H9 (cell line): ENCODE data around the gene TMEM108. TPM values are rescaled to one million over a fixed set of nuclear protein-coding genes. Genes with fewer than 3 reads are reported as not detected.

Source experiments
- DNase-seq: peaks from one replicate; pipeline ENCODE4 v3.0.0-alpha.2; 2017
- H2AFZ ChIP-seq: one replicate; pipeline ENCODE4 v1.6.1; 2013; ENCODE audit warnings: mild to moderate bottlenecking, low read length, control low read depth, moderate library complexity
- H2AK5ac ChIP-seq: 2 replicates; pipeline ENCODE4 v1.6.1; 2013; ENCODE audit warnings: low read length, control low read depth, mixed read lengths; ENCODE audit not compliant: insufficient read length
- H2BK120ac ChIP-seq: one replicate; pipeline ENCODE4 v1.6.1; 2013; ENCODE audit warnings: low read depth, mild to moderate bottlenecking, low read length, control low read depth, inconsistent platforms; ENCODE audit not compliant: poor library complexity, severe bottlenecking
- H2BK12ac ChIP-seq: 2 replicates; pipeline ENCODE4 v1.6.1; 2013; ENCODE audit warnings: low read length, control low read depth, mixed read lengths, low read depth; ENCODE audit not compliant: insufficient read length
- H2BK15ac ChIP-seq: 2 replicates; pipeline ENCODE4 v1.6.1; 2013; ENCODE audit warnings: low read depth, low read length, control low read depth
- H2BK20ac ChIP-seq: one replicate; pipeline ENCODE4 v1.6.1; 2013; ENCODE audit warnings: low read depth, mild to moderate bottlenecking, low read length, control low read depth, inconsistent platforms; ENCODE audit not compliant: poor library complexity, severe bottlenecking
- H2BK5ac ChIP-seq: 2 replicates; pipeline ENCODE4 v1.6.1; 2013; ENCODE audit warnings: low read length, control low read depth, mixed read lengths; ENCODE audit not compliant: insufficient read length
- H3K14ac ChIP-seq: 2 replicates; pipeline ENCODE4 v1.6.1; 2013; ENCODE audit warnings: low read length, control low read depth; ENCODE audit not compliant: insufficient read depth
- H3K18ac ChIP-seq: 2 replicates; pipeline ENCODE4 v1.6.1; 2013; ENCODE audit warnings: low read depth, mild to moderate bottlenecking, mixed read lengths, low read length, control low read depth; ENCODE audit not compliant: insufficient read length
- H3K23ac ChIP-seq: 2 replicates; pipeline ENCODE4 v1.6.1; 2013; ENCODE audit warnings: low read length, control low read depth, mixed read lengths, low read depth; ENCODE audit not compliant: insufficient read length
- H3K23me2 ChIP-seq: 2 replicates; pipeline ENCODE4 v1.6.1; 2013; ENCODE audit warnings: low read depth, mild to moderate bottlenecking, mixed read lengths, low read length, control low read depth; ENCODE audit not compliant: insufficient read length, poor library complexity, severe bottlenecking
- H3K27ac ChIP-seq: 2 replicates; pipeline ENCODE4 v1.5.1; 2013; ENCODE audit warnings: low read length, control low read depth, mixed read lengths, low read depth; ENCODE audit not compliant: insufficient read length
- H3K27me3 ChIP-seq: 2 replicates; pipeline ENCODE4 v1.6.1; 2013; ENCODE audit warnings: low read length, control low read depth, inconsistent platforms; ENCODE audit not compliant: insufficient read depth
- H3K4ac ChIP-seq: 2 replicates; pipeline ENCODE4 v1.6.1; 2013; ENCODE audit warnings: low read depth, mild to moderate bottlenecking, control low read depth, inconsistent platforms, low read length, moderate library complexity
- H3K4me1 ChIP-seq: 2 replicates; pipeline ENCODE4 v1.6.1; 2013; ENCODE audit warnings: low read length, control low read depth, inconsistent platforms; ENCODE audit not compliant: insufficient read depth
- H3K4me2 ChIP-seq: 2 replicates; pipeline ENCODE4 v1.6.1; 2013; ENCODE audit warnings: low read length, control low read depth, mixed read lengths; ENCODE audit not compliant: insufficient read length, insufficient read depth
- H3K56ac ChIP-seq: 2 replicates; pipeline ENCODE4 v1.6.1; 2013; ENCODE audit warnings: low read depth, mild to moderate bottlenecking, mixed read lengths, low read length, control low read depth; ENCODE audit not compliant: insufficient read length
- H3K79me1 ChIP-seq: 2 replicates; pipeline ENCODE4 v1.6.1; 2013; ENCODE audit warnings: low read depth, mild to moderate bottlenecking, moderate library complexity, low read length, control low read depth, inconsistent platforms; ENCODE audit not compliant: insufficient read depth, poor library complexity, severe bottlenecking
- H3K79me2 ChIP-seq: 2 replicates; pipeline ENCODE4 v1.6.1; 2013; ENCODE audit warnings: low read length, control low read depth, inconsistent platforms; ENCODE audit not compliant: insufficient read depth
- H3K9ac ChIP-seq: 2 replicates; pipeline ENCODE4 v1.6.1; 2013; ENCODE audit warnings: low read length, control low read depth, mixed read lengths; ENCODE audit not compliant: insufficient read length; ENCODE audit errors: extremely low read depth
- H3K9me3 ChIP-seq: one replicate; pipeline ENCODE4 v1.6.1; 2013; ENCODE audit warnings: low read depth, low read length, inconsistent platforms; ENCODE audit not compliant: control insufficient read depth
- H3T11ph ChIP-seq: one replicate; pipeline ENCODE4 v1.6.1; 2013; ENCODE audit warnings: mild to moderate bottlenecking, low read length, control low read depth, inconsistent platforms
- H4K20me1 ChIP-seq: one replicate; pipeline ENCODE4 v1.6.1; 2013; ENCODE audit not compliant: control insufficient read depth, insufficient read length, insufficient read depth
- H4K5ac ChIP-seq: 2 replicates; pipeline ENCODE4 v1.6.1; 2013; ENCODE audit warnings: low read depth, mild to moderate bottlenecking, mixed read lengths, low read length, control low read depth; ENCODE audit not compliant: insufficient read length
- H4K8ac ChIP-seq: replicated peaks from 2 replicates; pipeline ENCODE4 v1.6.1; 2013; ENCODE audit warnings: low read length, control low read depth, mixed read lengths, low read depth; ENCODE audit not compliant: insufficient read length
- H4K91ac ChIP-seq: 2 replicates; pipeline ENCODE4 v1.6.1; 2013; ENCODE audit warnings: low read depth, mild to moderate bottlenecking, moderate library complexity, mixed read lengths, low read length, control low read depth; ENCODE audit not compliant: insufficient read length
- H3K27ac Mint-ChIP-seq, 3 experiments: 2 replicates in 2 of 3; 3 replicates in 1 of 3; pipeline ENCODE4 v1.8.0; 2020 to 2021; ENCODE audit warnings: mixed read lengths in 3 of 3, mild to moderate bottlenecking in 1 of 3, moderate library complexity in 1 of 3
- H3K27me3 Mint-ChIP-seq: 2 replicates; pipeline ENCODE4 v1.8.0; 2021; ENCODE audit warnings: low read depth, mild to moderate bottlenecking, moderate library complexity, mixed read lengths
- H3K36me3 Mint-ChIP-seq, 3 experiments: 2 replicates in 2 of 3; 3 replicates in 1 of 3; pipeline ENCODE4 v1.8.0; 2020 to 2021; ENCODE audit warnings: low read depth in 3 of 3, mixed read lengths in 3 of 3; ENCODE audit not compliant: insufficient read depth in 1 of 3
- H3K4me1 Mint-ChIP-seq, 2 experiments: 2 replicates each; pipeline ENCODE4 v1.8.0; 2020; ENCODE audit warnings: mixed read lengths in 2 of 2
- H3K4me3 Mint-ChIP-seq, 2 experiments: 2 replicates in 1 of 2; 3 replicates in 1 of 2; pipeline ENCODE4 v1.8.0; 2020 to 2021; ENCODE audit warnings: mild to moderate bottlenecking in 2 of 2, mixed read lengths in 2 of 2, moderate library complexity in 1 of 2
- H3K9me3 Mint-ChIP-seq, 2 experiments: 2 replicates in 1 of 2; 3 replicates in 1 of 2; pipeline ENCODE4 v1.8.0; 2020; ENCODE audit warnings: mild to moderate bottlenecking in 2 of 2, mixed read lengths in 2 of 2, moderate library complexity in 1 of 2
- CTCF ChIP-seq: fragments of 200-600 bp; sonication (generic); conservative IDR thresholded peaks from 3 replicates; pipeline ENCODE4 v1.8.0; 2021; ENCODE audit warnings: antibody characterized with exemption, mild to moderate bottlenecking
- WGBS: extraction: QIAGEN DNeasy Blood & Tissue Kit; methylation state at CpG from one replicate; pipeline ENCODE4 v1.1.7; 2013; ENCODE audit warnings: missing lambda C conversion rate, low lambda C conversion rate, mixed read lengths; ENCODE audit not compliant: insufficient read length; ENCODE audit errors: extremely low coverage; 5-methylcytosine and 5-hydroxymethylcytosine counted together
- total RNA-seq: library from RNA; stranded (reverse); gene quantifications from 2 replicates; pipeline ENCODE4 v1.2.1, GENCODE V29; 2021

TMEM108 gene
- total RNA-seq, 1 experiment from 2014 or later: 5.0 TPM

- H3K27me3 ChIP-seq: no peaks in the 10 kb centered on the region
- H3K9me3 ChIP-seq: no peaks in the 10 kb centered on the region
- Mint-ChIP-seq H3K4me1 (peaks cover 3 to 9% of the 10 kb centered on the region in 2 experiments; a peak in 3 of 4 replicates), H3K27me3 (no peaks in the 10 kb centered on the region; the same call in none of the 2 replicates), H3K27ac (no peak overlapping the region), H3K4me3 (no peak overlapping the region), H3K36me3 (no peaks in the 10 kb centered on the region), H3K9me3 (peaks cover 0 to 12% of the 10 kb centered on the region in 2 experiments; a peak in 2 of 5 replicates)
- DNase-seq: no peak
- H2BK20ac ChIP-seq: no peak overlapping the region
- no peaks in the 10 kb centered on the region for H4K20me1 ChIP-seq
- H3T11ph ChIP-seq: no peak overlapping the region
- no peak overlapping the region for H2BK120ac ChIP-seq
- no CpG with 5 or more reads among the region's 15 CpGs for WGBS
- no peak overlapping the region for H4K91ac ChIP-seq
- no peaks in the 10 kb centered on the region for H3K23me2 ChIP-seq
- no peak overlapping the region for H2AK5ac ChIP-seq
- no peak overlapping the region for H3K4me2 ChIP-seq
- H3K4ac ChIP-seq: no peak overlapping the region
- H3K14ac ChIP-seq: no peak overlapping the region
- TF ChIP-seq CTCF: no peak
- H3K4me1 ChIP-seq: no peaks in the 10 kb centered on the region
- no peak overlapping the region for H3K27ac ChIP-seq
- no peaks in the 10 kb centered on the region for H3K79me2 ChIP-seq
- no peaks in the 10 kb centered on the region for H3K79me1 ChIP-seq
- no peak overlapping the region for H2BK12ac ChIP-seq
- H3K23ac ChIP-seq: no peak overlapping the region
- H2BK15ac ChIP-seq: no peak overlapping the region
- no peak overlapping the region for H3K18ac ChIP-seq
- no peak overlapping the region for H3K56ac ChIP-seq
- H2AFZ ChIP-seq: no peak overlapping the region
- no peak overlapping the region for H4K5ac ChIP-seq
- no peak overlapping the region for H2BK5ac ChIP-seq
- H3K9ac ChIP-seq: no peak overlapping the region
- H4K8ac ChIP-seq: no peak overlapping the region
These were observed 381.1 kb downstream of the TMEM108 start for GRCh38 chr3:133419151-133419909.
